GM19328 (cell line): Measurements from ENCODE around the gene ZNF213.

Source experiments
- ATAC-seq: cut with Tn5 transposase; IDR thresholded peaks from one replicate; pipeline ENCODE4 v1.9.1; 2021; ENCODE audit warnings: mild to moderate bottlenecking, moderate library complexity; ENCODE audit not compliant: unreplicated experiment

The ZNF213 gene

GRCh38 chr16:3099732-3100499 is 34.9 kb upstream of the ZNF213 start:
- ATAC-seq: no peak

GRCh38 chr16:3101018-3101840 is 33.6 kb upstream of the ZNF213 start:
- no peak for ATAC-seq

GRCh38 chr16:3101841-3102470 is 32.9 kb upstream of the ZNF213 start:
- ATAC-seq: no peak

- peak; percentile 90 for ATAC-seq
Measured at GRCh38 chr16:3106205-3106928, 28.5 kb upstream of the ZNF213 start.

- ATAC-seq: no peak
Measured at GRCh38 chr16:3112058-3112880, 22.6 kb upstream of the ZNF213 start, which contains the start of gene ZNF205. ZNF205 (plus strand) TSS chr16:3112586; CDS start chr16:3113431, 845 bp downstream.

GRCh38 chr16:3112881-3113574 is 21.8 kb upstream of the ZNF213 start:
- no peak for ATAC-seq

- no peak for ATAC-seq
Measured at GRCh38 chr16:3113765-3114479, 20.9 kb upstream of the ZNF213 start.

GRCh38 chr16:3115003-3115402 is 19.8 kb upstream of the ZNF213 start:
- no peak for ATAC-seq

- ATAC-seq: no peak
Measured at GRCh38 chr16:3115561-3115960, 19.3 kb upstream of the ZNF213 start.

GRCh38 chr16:3118204-3118790 is 16.5 kb upstream of the ZNF213 start:
- no peak for ATAC-seq

GRCh38 chr16:3118846-3119245 is 16.0 kb upstream of the ZNF213 start:
- ATAC-seq: no peak

- no peak for ATAC-seq
Measured at GRCh38 chr16:3119286-3119685, 15.5 kb upstream of the ZNF213 start.

GRCh38 chr16:3119701-3120408 is 15.0 kb upstream of the ZNF213 start:
- ATAC-seq: no peak

GRCh38 chr16:3120435-3120834 is 14.4 kb upstream of the ZNF213 start:
- no peak for ATAC-seq

- no peak for ATAC-seq
Measured at GRCh38 chr16:3121851-3122467, 12.9 kb upstream of the ZNF213 start.

- no peak for ATAC-seq
Measured at GRCh38 chr16:3122926-3123570, 11.8 kb upstream of the ZNF213 start.
